ENCODE data around the gene HSF4.

Gene HSF4

GRCh38 chr16:67184995-67185650 is 20.6 kb downstream of the HSF4 start:
- peak; percentile 58 to 74 for DNase-seq (ENCODE audit: low read depth in 2 of 2)

GRCh38 chr16:67185651-67186134 is 21.1 kb downstream of the HSF4 start:
- no peak for DNase-seq (ENCODE audit: low read depth in 2 of 2)

DNA sequence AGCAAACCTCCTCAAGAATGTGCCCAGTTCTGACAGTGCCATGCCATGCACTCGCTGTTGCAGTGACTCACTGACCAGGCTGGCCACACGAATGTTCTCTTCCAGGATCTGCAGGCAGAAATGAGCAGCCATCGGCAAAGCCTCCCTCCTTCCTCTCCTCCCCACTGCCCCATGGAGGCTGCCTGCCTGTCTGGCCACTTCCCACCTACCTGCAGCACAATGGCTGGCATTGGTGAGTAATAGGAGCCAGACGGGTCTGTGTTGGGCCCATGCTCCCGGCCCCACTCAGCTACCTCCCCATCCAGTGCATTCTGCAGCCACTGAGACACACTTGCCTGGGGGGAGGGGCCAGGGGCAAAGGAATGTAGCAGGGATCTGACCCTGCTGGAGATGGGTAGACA is 22.0 kb downstream of the HSF4 start:
- DNase-seq (ENCODE audit: low read depth in 2 of 2) = no peak

GRCh38 chr16:67187175-67187890 is 22.8 kb downstream of the HSF4 start:
- DNase-seq (ENCODE audit: low read depth in 2 of 2) = no peak

DNA sequence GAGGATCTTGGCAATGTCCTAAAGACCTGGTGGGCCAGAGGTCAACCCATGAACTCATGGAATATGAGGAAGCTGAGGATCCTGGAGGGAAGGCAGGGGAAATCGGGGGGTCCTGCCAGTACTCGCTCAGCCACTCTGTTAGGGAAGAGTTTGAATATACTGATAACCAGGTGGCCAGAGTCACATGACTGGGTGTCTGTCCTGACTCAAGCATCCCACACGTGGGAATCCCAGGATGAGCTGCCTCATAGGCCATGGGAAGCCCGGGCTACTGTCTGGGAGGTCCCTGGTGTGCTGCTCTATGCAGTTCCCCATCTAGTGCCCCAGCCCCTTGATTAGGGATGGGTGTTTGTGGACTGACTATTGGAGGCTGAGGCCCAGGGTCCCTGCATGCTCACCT is 23.8 kb downstream of the HSF4 start:
- DNase-seq (ENCODE audit: low read depth in 2 of 2) = no peak

GRCh38 chr16:67188798-67189197 is 24.3 kb downstream of the HSF4 start:
- DNase-seq (ENCODE audit: low read depth in 2 of 2) = no peak

GRCh38 chr16:67190041-67190440 is 25.5 kb downstream of the HSF4 start, which contains the start of gene EXOC3L1:
Gene EXOC3L1 (minus strand): TSS chr16:67190136. CDS start chr16:67189676, 460 bp downstream.
- no peak for DNase-seq (ENCODE audit: low read depth in 2 of 2)

- no peak for DNase-seq (ENCODE audit: low read depth in 2 of 2)
Measured at GRCh38 chr16:67190448-67191399, 26.2 kb downstream of the HSF4 start.

DNA sequence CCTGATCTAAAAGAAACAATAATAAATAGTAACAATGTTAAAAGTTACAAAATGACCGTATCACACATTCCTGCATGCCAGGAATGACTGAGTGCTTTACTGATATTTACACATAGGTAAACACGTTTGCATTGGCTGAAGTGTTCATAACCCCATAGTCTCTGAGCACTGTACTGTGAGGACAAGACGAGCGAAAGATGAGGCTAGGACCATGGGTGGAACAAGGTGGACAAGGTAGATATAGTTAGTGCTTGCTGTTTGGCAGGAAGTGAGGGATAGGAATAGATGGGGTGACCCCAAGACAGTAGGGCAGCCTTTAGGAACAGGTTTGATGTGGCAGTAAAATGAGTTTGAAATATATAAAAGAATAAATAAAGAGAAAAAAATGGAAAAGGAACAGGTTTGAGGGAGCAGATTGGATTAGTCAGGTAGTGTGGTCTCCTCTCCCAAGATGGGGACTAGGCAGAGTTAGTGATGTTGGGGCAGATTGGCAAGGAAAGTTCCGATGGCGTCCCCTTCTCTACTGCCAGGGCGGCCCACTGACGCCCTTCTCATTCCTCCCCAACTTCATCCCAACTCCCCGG is 27.0 kb downstream of the HSF4 start:
- DNase-seq (ENCODE audit: low read depth in 2 of 2) = no peak

DNA sequence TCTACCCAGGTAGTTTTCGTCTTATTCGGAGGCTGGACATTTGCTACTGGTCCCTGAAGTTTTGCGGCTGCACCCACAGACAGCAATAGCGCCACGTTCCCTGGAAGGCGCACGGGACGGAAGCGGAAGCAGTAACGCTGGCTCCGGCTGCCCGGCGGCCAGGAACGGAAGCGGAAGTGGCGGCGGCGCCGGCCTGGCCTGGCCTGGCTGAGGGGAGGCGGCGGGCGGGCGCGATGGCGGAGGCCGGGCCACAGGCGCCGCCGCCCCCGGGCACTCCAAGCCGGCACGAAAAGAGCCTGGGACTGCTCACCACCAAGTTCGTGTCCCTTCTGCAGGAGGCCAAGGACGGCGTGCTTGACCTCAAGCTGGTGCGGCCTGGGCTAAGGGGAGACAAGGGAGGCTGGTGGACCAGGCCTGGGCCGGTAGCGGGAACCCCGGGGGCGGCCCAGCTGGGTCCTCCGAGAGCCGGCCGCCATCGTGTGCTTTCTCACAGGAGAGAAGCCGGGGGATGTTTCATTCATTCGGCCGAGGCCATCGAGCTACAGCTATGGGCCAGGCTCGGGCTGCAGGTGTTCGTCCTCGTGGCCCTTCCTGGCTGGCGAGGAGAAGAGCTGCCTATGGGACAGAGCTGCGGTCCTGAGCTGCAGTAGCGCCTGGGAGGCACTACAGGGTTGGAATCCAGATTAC is 27.6 kb downstream of the HSF4 start, which contains the start of gene E2F4:
Gene E2F4, plus strand, starts transcription at position 161 of the 687 bp plus-strand sequence. Its CDS starts 73 bp downstream, at position 234.
- peak; percentile 66 to 70 for DNase-seq (ENCODE audit: low read depth in 2 of 2)

- DNase-seq (ENCODE audit: low read depth in 2 of 2) = no peak
Measured at GRCh38 chr16:67192781-67193361, 28.3 kb downstream of the HSF4 start.

- no peak for DNase-seq (ENCODE audit: low read depth in 2 of 2)
Measured at GRCh38 chr16:67193536-67193935, 29.0 kb downstream of the HSF4 start.

- no peak for DNase-seq (ENCODE audit: low read depth in 2 of 2)
Measured at GRCh38 chr16:67194260-67194659, 29.7 kb downstream of the HSF4 start.

GRCh38 chr16:67195676-67196075 is 31.1 kb downstream of the HSF4 start:
- DNase-seq (ENCODE audit: low read depth in 2 of 2) = no peak

DNA sequence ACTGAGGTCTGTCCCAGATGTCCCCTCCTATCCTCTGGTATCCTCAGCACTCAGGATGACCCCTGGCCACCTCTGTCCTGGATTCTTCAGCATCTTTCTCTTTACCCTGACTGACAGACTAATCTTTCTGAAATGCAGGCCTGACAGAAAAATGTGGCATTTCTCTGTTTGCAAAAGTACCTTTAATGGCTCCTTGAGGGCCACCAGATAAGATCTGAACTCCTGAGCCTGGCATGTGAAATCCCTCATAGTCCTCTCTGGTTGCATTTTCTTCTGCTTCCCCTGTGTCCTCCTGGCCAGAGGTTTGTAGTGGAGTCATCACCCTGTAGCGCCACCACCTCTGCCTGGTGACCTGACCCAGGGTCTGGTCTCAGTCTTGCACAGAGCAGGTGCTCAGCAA is 32.3 kb downstream of the HSF4 start:
- DNase-seq (ENCODE audit: low read depth in 2 of 2) = no peak

- DNase-seq (ENCODE audit: low read depth in 2 of 2) = no peak
Measured at GRCh38 chr16:67197704-67198103, 33.2 kb downstream of the HSF4 start.

GRCh38 chr16:67198238-67198734 is 33.7 kb downstream of the HSF4 start:
- DNase-seq (ENCODE audit: low read depth in 2 of 2) = no peak

GRCh38 chr16:67199011-67199807 is 34.7 kb downstream of the HSF4 start, which contains the start of gene ELMO3:
Gene ELMO3 (plus strand): TSS chr16:67199131. CDS start chr16:67199327, 196 bp downstream.
- no peak for DNase-seq (ENCODE audit: low read depth in 2 of 2)

GRCh38 chr16:67199808-67200198 is 35.3 kb downstream of the HSF4 start:
- no peak for DNase-seq (ENCODE audit: low read depth in 2 of 2)

Measured in stimulated activated CD8-positive, alpha-beta memory T cell treated with anti-CD3 and anti-CD28 coated beads, Interleukin-2, amount 100 ng/mL, for 1 hour (primary cell).